CD4-positive, alpha-beta T cell treated with Interleukin-4 for 4 hours (primary cell): ENCODE results near the gene TPGS1.
A peak's percentile ranks its signal among the peaks of the same experiment; 100 is the strongest.

Source experiments
- DNase-seq: peaks from one replicate; pipeline ENCODE4 v3.0.0-alpha.2; 2020

TPGS1 gene, protein sequence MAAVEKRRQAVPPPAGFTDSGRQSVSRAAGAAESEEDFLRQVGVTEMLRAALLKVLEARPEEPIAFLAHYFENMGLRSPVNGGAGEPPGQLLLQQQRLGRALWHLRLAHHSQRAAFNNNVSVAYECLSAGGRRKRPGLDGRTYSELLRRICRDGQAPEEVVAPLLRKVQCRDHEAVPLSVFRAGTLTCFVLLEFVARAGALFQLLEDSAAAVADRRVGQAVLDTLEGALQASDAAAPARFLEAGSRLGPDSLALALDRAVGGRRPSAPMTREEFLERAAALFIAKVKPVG

DNA sequence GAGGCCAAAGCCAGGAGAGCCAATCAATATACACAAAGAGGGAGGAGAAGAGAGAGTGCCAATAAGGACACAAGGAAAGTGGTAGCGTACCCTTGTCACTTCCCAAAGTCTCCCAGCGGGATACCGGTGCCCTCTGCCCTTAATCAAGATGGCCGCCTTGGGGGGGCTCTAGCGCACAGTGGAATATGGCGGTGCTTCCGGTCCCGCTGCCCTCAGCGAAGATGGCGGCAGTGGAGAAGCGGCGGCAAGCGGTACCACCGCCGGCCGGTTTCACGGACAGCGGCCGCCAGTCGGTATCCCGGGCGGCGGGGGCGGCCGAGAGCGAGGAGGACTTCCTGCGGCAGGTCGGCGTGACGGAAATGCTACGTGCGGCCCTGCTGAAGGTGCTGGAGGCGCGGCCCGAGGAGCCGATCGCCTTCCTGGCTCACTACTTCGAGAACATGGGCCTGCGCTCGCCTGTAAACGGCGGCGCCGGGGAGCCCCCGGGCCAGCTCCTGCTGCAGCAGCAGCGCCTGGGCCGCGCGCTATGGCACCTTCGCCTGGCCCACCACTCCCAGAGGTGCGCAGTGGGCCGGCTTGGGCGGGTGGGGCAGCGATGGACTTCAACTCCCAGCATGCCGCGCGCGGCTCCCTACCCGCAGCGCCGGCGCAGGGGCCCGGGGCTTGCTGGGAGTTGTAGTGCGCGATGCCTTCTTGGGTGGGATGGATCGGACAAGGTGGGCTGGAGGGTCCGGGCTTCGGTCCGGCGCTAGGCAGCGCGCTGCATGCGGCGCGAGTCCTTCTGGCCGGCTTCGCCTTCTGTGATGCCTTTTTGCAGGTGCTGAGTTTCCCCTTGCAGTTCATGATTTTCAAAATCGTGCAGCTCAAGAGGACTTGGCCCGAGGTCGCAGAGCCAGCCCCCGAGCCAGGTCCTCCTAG, at the start of gene TPGS1:
Gene TPGS1, plus strand, starts transcription at position 212 of the 918 bp plus-strand sequence. Its CDS starts 10 bp downstream, at position 222.
- peak; percentile 69 for DNase-seq

GRCh38 chr19:457636-458035, 49.7 kb upstream of the TPGS1 start:
- no peak for DNase-seq

DNA sequence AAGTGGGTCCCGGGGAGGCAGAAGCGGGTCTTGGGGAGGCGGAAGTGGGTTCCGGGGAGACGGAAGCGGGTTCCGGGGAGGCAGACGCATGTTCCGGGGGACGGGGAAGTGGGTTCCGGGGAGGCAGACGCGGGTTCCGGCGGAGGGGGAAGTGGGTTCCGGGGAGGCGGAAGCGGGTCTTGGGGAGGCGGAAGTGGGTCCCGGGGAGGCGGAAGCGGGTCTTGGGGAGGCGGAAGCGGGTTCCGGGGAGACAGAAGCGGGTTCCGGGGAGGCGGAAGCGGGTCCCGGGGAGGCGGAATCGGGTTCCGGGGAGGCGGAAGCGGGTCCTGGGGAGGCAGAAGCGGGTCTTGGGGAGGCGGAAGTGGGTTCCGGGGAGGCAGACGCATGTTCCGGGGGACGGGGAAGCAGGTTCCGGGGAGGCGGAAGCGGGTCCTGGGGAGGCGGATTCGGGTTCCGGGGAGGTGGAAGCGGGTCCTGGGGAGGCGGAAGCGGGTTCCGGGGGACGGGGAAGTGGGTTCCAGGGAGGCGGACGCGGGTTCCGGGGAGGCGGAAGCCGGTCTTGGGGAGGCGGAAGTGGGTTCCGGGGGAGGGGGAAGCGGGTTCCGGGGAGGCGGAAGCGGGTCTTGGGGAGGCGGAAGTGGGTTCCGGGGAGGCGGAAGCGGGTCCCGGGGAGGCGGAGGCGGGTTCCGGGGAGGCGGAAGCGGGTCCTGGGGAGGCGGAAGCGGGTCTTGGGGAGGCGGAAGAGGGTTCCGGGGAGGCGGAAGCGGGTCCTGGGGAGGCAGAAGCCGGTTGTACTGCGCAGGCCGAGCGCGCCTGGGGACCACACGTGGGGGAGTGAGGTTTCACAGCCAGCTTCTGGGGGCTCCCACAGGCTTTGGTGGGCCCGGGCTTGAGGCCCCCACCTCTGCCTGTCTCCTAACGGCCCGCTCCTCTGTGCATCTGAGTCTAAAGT, 48.9 kb upstream of the TPGS1 start:
- DNase-seq: no peak

- no peak for DNase-seq
Measured at GRCh38 chr19:459724-460511, 47.4 kb upstream of the TPGS1 start.

- no peak for DNase-seq
Measured at GRCh38 chr19:460877-461720, 46.2 kb upstream of the TPGS1 start, which contains the start of gene SHC2. SHC2 (minus strand) TSS chr19:461033; CDS start chr19:460996, 37 bp downstream.

GRCh38 chr19:461721-462551, 45.4 kb upstream of the TPGS1 start:
- DNase-seq: no peak

DNA sequence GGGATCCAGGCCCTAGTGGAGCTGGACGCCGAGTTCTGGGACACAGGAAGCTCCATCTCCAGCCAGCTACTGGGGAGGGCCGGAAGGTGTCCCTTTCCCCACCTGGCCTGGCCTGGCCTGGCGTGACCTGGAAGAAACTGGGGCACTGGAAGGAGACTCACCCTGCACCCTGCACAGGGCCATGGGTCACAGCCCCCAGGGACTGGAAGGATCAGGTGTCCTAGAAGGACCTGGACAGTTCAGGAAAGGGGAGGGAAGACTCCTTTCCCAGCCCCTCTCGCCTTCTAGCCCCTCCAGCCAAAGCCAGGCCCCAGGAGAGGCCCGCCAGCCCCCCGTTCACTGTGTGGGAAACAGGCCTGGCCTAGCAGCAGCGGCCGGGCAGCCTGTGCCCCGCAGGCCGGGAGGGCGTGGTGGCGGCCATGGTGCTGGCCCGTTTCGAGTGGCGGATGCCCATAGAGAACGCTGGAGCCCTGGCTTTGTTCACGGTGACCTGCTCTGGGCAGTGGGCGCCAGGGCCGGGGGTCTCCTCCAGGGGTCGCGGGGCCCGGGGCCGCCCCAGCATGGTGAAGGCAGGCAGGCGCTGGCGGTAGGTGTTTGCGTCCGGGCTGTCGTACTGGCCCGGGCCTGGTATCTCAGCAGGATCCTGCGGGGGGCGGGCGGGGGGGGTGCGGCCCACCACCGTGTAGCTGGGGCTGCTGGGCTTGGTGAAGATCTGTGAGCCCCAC, 43.7 kb upstream of the TPGS1 start:
- DNase-seq: no peak

DNA sequence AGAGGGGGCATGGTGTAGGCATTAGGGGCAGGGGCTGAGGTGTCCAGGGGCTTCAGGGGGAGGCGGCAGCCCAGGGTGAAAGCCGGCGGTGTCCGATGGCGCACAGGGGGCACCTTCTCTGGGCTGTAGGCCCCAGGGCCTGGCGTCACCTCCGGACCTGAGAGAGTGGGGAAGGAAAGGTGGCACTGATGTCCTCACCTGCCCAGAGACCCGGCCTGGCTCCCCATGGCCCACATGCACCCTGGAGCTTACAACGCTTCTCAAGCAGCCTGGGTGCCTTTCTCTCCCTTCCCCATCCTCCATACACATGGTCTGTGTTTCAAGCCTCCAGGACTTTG, 43.1 kb upstream of the TPGS1 start:
- no peak for DNase-seq

- DNase-seq: no peak
Measured at GRCh38 chr19:465056-465816, 42.1 kb upstream of the TPGS1 start.

DNA sequence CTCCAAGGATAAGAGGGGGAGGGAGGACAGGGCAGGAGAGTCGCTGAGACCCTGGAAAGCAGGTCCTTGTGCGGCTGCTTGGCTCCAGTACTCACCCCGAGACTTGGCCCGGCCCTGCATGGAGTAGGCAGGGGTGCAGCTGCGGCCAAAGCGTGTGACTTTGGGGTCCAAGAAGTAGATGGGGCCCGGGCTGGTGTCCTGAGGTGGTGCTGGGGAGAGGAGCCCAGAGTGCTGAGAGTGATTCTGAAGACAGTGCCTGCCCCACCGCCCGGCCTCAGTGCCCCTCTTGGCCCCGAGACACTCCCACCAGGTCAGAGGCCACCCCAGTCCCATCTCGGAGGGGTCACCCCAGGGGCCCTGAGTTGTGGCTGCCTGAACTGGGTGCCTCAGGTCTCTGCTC, 39.7 kb upstream of the TPGS1 start:
- no peak for DNase-seq

DNA sequence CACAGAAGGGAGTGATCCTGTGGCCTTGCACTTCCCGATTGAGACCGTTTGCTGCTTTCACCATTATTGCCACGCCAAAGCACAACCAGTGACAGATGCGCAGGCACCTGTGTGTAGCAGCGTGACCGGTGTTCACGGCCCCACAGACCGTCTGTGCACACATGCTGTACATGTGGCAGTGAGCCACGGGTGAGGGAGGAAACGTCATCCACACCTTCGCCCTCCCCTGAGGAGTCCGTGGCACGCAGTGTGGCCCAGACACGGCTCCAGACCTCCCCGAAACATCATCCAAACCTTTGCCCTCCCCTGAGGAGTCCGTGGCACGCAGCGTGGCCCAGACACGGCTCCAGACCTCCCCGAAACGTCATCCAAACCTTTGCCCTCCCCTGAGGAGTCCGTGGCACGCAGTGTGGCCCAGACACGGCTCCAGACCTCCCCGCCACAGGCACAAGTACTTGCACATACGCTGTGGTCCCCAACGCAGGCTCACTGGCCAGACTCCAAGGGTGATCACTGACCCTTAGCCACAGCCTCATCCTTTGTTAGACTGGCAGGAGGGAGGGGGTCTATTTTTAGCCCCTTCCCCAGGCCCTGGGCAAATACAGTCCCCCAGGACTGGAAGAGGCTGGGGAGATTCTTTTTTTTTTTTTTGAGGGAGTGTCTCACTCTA, 38.6 kb upstream of the TPGS1 start:
- DNase-seq: no peak

DNA sequence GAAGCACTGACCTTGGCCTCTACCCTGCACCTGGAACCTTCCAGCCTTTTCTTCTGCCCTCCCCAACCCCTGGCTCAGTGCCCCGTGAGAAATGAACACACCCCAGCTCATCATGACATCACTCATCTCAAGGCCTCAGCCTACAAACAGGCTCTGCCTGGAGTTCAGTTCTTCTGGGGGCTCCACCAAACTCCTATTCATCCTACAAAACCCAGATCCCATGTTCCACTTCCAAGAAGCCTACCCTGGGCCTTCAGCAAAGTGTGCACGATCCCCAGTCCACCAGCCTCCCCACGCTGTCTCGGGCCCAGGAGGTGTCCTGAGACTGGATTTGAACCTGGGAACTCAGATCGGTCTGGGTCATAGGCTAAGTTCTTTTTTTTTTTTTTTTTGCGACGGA, 37.5 kb upstream of the TPGS1 start:
- no peak for DNase-seq

DNA sequence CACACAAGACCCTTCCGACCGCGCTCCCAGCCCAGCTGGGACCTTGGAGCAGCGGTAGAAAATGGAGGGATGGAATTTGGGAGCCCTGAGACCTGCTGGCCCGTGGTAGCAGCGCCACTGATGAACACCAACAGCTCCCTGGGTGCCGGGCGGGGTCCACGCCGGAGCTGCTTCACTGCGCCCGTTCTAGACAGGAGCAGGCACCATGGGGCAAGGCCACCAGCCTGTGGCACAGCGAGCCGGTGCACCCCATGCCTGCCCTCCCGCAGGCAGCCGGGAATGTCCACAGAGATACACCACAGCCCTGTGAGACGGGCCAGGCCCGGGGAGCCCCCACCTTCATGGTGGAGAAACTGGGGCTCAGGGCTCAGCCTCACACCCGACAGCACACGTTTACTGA, 36.6 kb upstream of the TPGS1 start:
- DNase-seq: no peak

DNA sequence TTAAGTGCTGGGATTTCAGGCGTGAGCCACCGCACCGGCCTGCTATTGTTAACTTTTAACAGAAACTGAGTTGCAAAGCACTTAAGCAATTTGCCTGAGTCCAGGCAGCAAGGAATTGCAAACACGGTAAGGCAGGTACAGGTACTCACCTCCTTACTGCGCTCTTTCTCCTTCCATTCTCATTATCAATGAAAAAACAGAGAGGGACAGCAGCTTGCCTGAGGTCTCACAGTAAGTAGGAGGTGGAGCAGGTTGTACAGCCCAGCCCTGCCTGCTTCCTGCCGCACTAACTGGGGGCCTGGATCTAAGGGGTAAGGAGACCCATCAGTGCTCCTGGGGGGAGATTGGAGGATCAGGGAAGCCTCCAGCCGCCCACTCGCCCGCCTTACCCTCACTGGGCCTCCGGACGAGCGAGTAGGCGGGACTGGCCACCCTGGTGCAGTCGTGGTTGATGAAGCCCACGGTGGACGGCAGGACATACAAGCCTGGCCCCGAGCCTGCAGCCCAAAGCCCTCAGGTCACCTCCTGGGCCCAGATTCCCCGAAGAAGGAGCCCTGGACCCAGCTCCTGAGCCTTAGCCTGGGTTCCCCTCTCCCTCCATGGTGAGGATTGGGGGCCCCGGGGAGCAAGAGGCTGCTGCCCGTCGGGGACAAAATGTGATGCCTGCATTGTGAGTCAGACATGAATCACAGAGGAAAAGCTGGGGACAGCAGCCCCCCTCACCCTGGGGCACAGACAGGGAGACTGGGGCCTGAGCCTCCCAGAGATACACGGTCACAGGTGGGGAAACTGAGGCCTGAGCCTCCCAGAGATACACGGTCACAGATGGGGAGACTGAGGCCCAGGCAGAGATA, 35.1 kb upstream of the TPGS1 start:
- DNase-seq: no peak

DNA sequence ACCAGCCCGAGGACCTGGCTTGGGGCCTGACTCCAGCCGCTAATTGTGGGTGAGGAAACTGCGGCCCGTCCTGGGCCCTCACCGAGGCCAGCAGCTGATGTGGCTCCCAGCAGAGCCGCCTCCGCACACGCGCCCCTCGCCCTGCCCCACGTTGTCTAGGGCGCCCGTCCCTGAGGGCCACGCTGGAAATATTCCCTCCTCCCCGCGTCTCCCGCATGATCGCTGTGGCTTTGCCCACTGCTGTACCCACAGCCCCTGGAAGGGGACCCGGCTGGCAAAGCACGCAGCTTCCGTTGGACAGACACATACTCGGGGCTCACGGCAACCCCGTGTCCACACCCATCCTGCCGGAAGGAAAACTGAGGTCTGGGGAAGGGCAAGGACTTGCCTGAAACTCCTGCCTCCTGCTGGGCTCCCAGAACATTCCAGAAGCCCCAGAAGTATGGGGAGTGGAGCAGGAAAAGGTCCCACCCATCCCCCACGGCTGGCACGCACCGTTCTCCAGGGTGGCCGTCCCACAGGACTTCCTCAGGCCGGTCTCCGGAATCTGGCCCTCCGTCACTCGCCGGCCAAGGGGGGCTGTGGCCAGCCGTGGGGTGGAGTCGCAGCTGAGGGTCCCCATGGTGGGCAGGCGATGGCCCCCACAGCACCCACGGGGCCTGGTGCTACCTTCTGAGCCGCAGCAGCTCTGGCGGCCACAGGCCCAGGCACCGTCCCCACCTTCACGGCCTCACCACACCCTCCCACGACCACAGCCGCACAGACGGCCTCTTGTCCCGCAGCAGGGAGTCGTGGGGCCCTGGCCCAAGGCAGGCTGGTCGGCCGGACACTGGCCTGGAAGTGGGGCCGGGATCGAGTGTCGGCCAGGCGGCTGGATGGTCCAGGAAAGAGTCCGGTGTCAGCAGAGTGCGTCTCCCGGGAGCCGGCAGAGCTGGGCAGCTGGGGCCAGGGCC, 32.9 kb upstream of the TPGS1 start:
- DNase-seq: no peak

GRCh38 chr19:475360-475759, 31.9 kb upstream of the TPGS1 start:
- DNase-seq: no peak
